HepG2 (cell line): Measurements from ENCODE around the gene DBNDD1. TPM values are rescaled to one million over a fixed set of nuclear protein-coding genes. Genes with fewer than 3 reads are reported as not detected.
A peak's percentile ranks its signal among the peaks of the same experiment; 100 is the strongest.

Experiments used
- ATAC-seq: fragments of 200-7000 bp; cut with Tn5 transposase; 3 replicates; pipeline ENCODE4 v1.9.1; 2020; ENCODE audit warnings: mild to moderate bottlenecking, moderate library complexity
- BruUV-seq: library from RNA; stranded (reverse); fragments of 400-500 nt; replicated peaks from 2 replicates; lab custom pipeline; 2021; lab: Mats Ljungman, UMichigan
- CTCF ChIA-PET: fragments of 300-600 bp; formaldehyde crosslinking; extraction: SDS; loops from one replicate; lab custom pipeline; 2021; ENCODE audit warnings: low total read pairs, inconsistent platforms, low intra/inter-chr PET ratio; lab: Yijun Ruan, JAX
- POLR2A ChIA-PET: fragments of 350-600 bp; sonication (Branson Sonifier 250); formaldehyde crosslinking; loops from one replicate; lab custom pipeline; 2020; ENCODE audit warnings: antibody characterized with exemption, inconsistent platforms; lab: Yijun Ruan, JAX
- DNase-seq: peaks from one replicate; pipeline ENCODE4 v3.0.0-alpha.2; 2015; ENCODE audit warnings: low spot score
- FAIRE-seq: peaks from 3 replicates; lab custom pipeline; 2011; peaks lifted over from hg19 to GRCh38; lab: Jason Lieb, UNC
- H2AFZ ChIP-seq: one replicate; pipeline ENCODE4 v1.6.1; 2011; ENCODE audit warnings: low read length, inconsistent platforms
- H3K27ac ChIP-seq: fragments of 300-600 bp; 3 replicates; pipeline ENCODE4 v1.8.0; 2011; ENCODE audit warnings: mixed run types, mild to moderate bottlenecking, mixed read lengths, low read length, inconsistent platforms; ENCODE audit not compliant: insufficient read depth; ENCODE audit errors: extremely low read length
- H3K27me3 ChIP-seq, 2 experiments: fragments of 200-600 bp in 1 of 2; 2 replicates in 1 of 2; 3 replicates in 1 of 2; pipeline versions ENCODE4 v1.6.0 to v1.8.0; 2011; ENCODE audit warnings: low read length in 2 of 2, mild to moderate bottlenecking in 2 of 2, moderate library complexity in 2 of 2, inconsistent platforms in 1 of 2; ENCODE audit not compliant: insufficient read depth in 2 of 2, control insufficient read depth in 1 of 2
- H3K36me3 ChIP-seq, 2 experiments: fragments of 200-600 bp in 1 of 2; replicated peaks in 1 of 2; 2 replicates in 1 of 2; 3 replicates in 1 of 2; pipeline versions ENCODE4 v1.5.1 to v1.8.0; 2011; ENCODE audit warnings: low read length in 2 of 2, inconsistent platforms in 1 of 2; ENCODE audit not compliant: insufficient read depth in 2 of 2, control insufficient read depth in 1 of 2
- H3K4me1 ChIP-seq: 2 replicates; pipeline ENCODE4 v1.5.1; 2012; ENCODE audit warnings: low read length, inconsistent platforms; ENCODE audit not compliant: insufficient read depth
- H3K4me2 ChIP-seq: 2 replicates; pipeline ENCODE4 v1.6.0; 2011; ENCODE audit warnings: low read depth, low read length, inconsistent platforms
- H3K4me3 ChIP-seq, 3 experiments: fragments of 200-600 bp in 1 of 3; sonication (generic), shearing (Covaris generic) in 1 of 3; replicated peaks in 1 of 3; 2 replicates each; pipeline ENCODE4 v1.5.1; 2011 to 2016; ENCODE audit warnings: low read length in 3 of 3, inconsistent platforms in 2 of 3, low read depth in 2 of 3, mild to moderate bottlenecking in 2 of 3, control low read depth in 1 of 3, mixed read lengths in 1 of 3; ENCODE audit not compliant: insufficient read depth in 1 of 3
- H3K79me2 ChIP-seq: one replicate; pipeline ENCODE4 v1.6.1; 2011; ENCODE audit warnings: low read length, inconsistent platforms; ENCODE audit not compliant: insufficient read depth
- H3K9ac ChIP-seq: 2 replicates; pipeline ENCODE4 v1.6.0; 2011; ENCODE audit warnings: mild to moderate bottlenecking, low read depth, low read length, inconsistent platforms; ENCODE audit not compliant: insufficient read depth
- H3K9me3 ChIP-seq: 2 replicates; pipeline ENCODE4 v1.5.1; 2012; ENCODE audit warnings: mild to moderate bottlenecking, low read length
- H4K20me1 ChIP-seq: 2 replicates; pipeline ENCODE4 v1.6.0; 2011; ENCODE audit warnings: inconsistent platforms, mild to moderate bottlenecking, low read length, moderate library complexity; ENCODE audit not compliant: insufficient read depth
- DMAP1 ChIP-seq: IDR thresholded peaks from 2 replicates; pipeline ENCODE4 v1.6.1; 2016
- DNMT1 ChIP-seq: sonication (generic); formaldehyde crosslinking; IDR thresholded peaks from 2 replicates; pipeline ENCODE4 v1.5.1; 2020; ENCODE audit warnings: mild to moderate bottlenecking, missing genetic modification reagents
- E2F2 ChIP-seq: sonication (generic); formaldehyde crosslinking; IDR thresholded peaks from 2 replicates; pipeline ENCODE4 v1.4.0; 2020; ENCODE audit warnings: missing genetic modification reagents, borderline replicate concordance
- HMG20A ChIP-seq: IDR thresholded peaks from 2 replicates; pipeline ENCODE4 v1.6.1; 2016; ENCODE audit warnings: borderline replicate concordance
- NR1H2 ChIP-seq: sonication (generic); formaldehyde crosslinking; IDR thresholded peaks from 2 replicates; pipeline ENCODE4 v1.8.1; 2022; ENCODE audit warnings: low read depth, missing genetic modification reagents, borderline replicate concordance
- PHF5A ChIP-seq: IDR thresholded peaks from one replicate; pipeline ENCODE4 v1.6.1; 2018; ENCODE audit warnings: low read depth, missing genetic modification reagents; ENCODE audit not compliant: unreplicated experiment
- PITX1 ChIP-seq: sonication (generic); formaldehyde crosslinking; IDR thresholded peaks from 2 replicates; pipeline ENCODE4 v1.5.1; 2020; ENCODE audit warnings: mild to moderate bottlenecking, missing genetic modification reagents
- ZNF280D ChIP-seq: sonication (generic); formaldehyde crosslinking; IDR thresholded peaks from 2 replicates; pipeline ENCODE4 v1.5.1; 2020; ENCODE audit warnings: mild to moderate bottlenecking, missing genetic modification reagents
- ZNF292 ChIP-seq: sonication (generic); formaldehyde crosslinking; IDR thresholded peaks from 2 replicates; pipeline ENCODE4 v1.8.1; 2022; ENCODE audit warnings: mild to moderate bottlenecking, low read depth, missing genetic modification reagents, borderline replicate concordance
- ZNF337 ChIP-seq: sonication (generic); formaldehyde crosslinking; IDR thresholded peaks from 2 replicates; pipeline ENCODE4 v1.5.1; 2020; ENCODE audit warnings: missing genetic modification reagents, low read depth, mild to moderate bottlenecking, borderline replicate concordance
- ZNF484 ChIP-seq: sonication (generic); formaldehyde crosslinking; IDR thresholded peaks from 2 replicates; pipeline ENCODE4 v1.5.1; 2020; ENCODE audit warnings: mild to moderate bottlenecking, low read depth, missing genetic modification reagents, borderline replicate concordance
- ZUFSP ChIP-seq: sonication (generic); formaldehyde crosslinking; IDR thresholded peaks from 2 replicates; pipeline ENCODE4 v1.9.0; 2021; ENCODE audit warnings: missing genetic modification reagents, mild to moderate bottlenecking, borderline replicate concordance
- WGBS: methylation state at CpG from one replicate; pipeline ENCODE4 v1.1.6; 2017; ENCODE audit warnings: low lambda C conversion rate; 5-methylcytosine and 5-hydroxymethylcytosine counted together
- in situ Hi-C: cut with HindIII; loops from 2 replicates; pipeline ENCODE4 v1.10.0; 2017; ENCODE audit warnings: low pct_unique_long_range_greater_than_20kb; ENCODE audit not compliant: extremely low pct_ligation_motif_present
- intact Hi-C: fragments of 100-400 bp; cut with micrococcal nuclease; formaldehyde crosslinking; loops from one replicate; pipeline ENCODE4 v1.10.0; 2022; ENCODE audit not compliant: unreplicated experiment
- polyA plus RNA-seq, 8 experiments: library from polyadenylated mRNA; depleted of rRNA in 3 of 8; stranded (reverse) in 7 of 8; unstranded in 1 of 8; fragments of >200 nt; fragmentation: Illumina TruSeq in 4 of 8; extraction: Trizol in 4 of 8; gene quantifications; 2 replicates each; pipeline versions ENCODE4 v1.2.1 to v1.2.3, GENCODE V29; 2011 to 2016; ENCODE audit warnings: low read depth in 4 of 8, missing spikeins in 1 of 8, mixed read lengths in 1 of 8; ENCODE audit not compliant: insufficient read depth in 1 of 8
- total RNA-seq, 5 experiments: library from RNA; depleted of rRNA; stranded (reverse); fragments of >200 nt; fragmentation: Illumina TruSeq; extraction: Trizol; gene quantifications; 2 replicates each; pipeline ENCODE4 v1.2.3, GENCODE V29; 2016; ENCODE audit warnings: low read depth in 1 of 5

The DBNDD1 gene
- total and polyA plus RNA-seq, 2 of the 13 experiments (the other 11 are each of a cell fraction or from before 2014, with no cell fraction given): 17.0 to 40.4 TPM

- no peak for TF ChIP-seq ZUFSP (CRISPR knock-in tag)
- no peak; the same call in 1 of the 2 replicates for TF ChIP-seq DMAP1 (CRISPR knock-in tag)
- no peak for TF ChIP-seq E2F2
Measured at GRCh38 chr16:90020260-90020837, 1.1 kb upstream of the DBNDD1 start (continued).

GRCh38 chr16:90019543-90020259, 445 bp upstream of the DBNDD1 start:
- ChIA-PET CTCF (no interaction called here), POLR2A (interaction anchor here (0.6 to 2.7 kb wide), 9 partner anchors 9 to 207 kb away, joined by 3 to 23 read pairs (median 6); partner anchors contain the start of genes TCF25 and TUBB3)
- Histone ChIP-seq H3K4me2 (peak overlapping the region; percentile 92), H4K20me1 (no peaks in the 10 kb centered on the region), H3K4me3 (peak overlapping the region; percentile 87 to 97 (median 93)), H3K9ac (peak overlapping the region; percentile 81), H3K27ac (peak overlapping the region; percentile 75), H3K36me3 (peaks cover 0 to 4% of the 10 kb centered on the region in 2 experiments; a peak in 3 of 5 replicates), H3K4me1 (peaks cover 44% of the 10 kb centered on the region), H3K9me3 (no peaks in the 10 kb centered on the region), H3K27me3 (no peaks in the 10 kb centered on the region; a peak in 1 of 5 replicates), H2AFZ (peak overlapping the region; percentile 20), H3K79me2 (peaks cover 8% of the 10 kb centered on the region)
- FAIRE-seq: peak; percentile 26
- 1% methylated on average over 19 of the region's 57 CpGs for WGBS
- peak; percentile 67 for DNase-seq
- intact Hi-C loops (loop anchor here (5.0 kb wide), 1 partner anchor 97 kb away; the partner anchor contains the start of gene TUBB3), in situ Hi-C loops (loop anchor here (5.0 kb wide), 1 partner anchor 97 kb away; the partner anchor contains the start of gene TUBB3)
- peak; percentile 38 for ATAC-seq
- BruUV-seq: no TSS peak
- no peak for TF ChIP-seq ZNF280D (CRISPR knock-in tag)
- TF ChIP-seq DNMT1 (CRISPR knock-in tag): no peak
- TF ChIP-seq ZNF292 (CRISPR knock-in tag): no peak
- TF ChIP-seq NR1H2 (CRISPR knock-in tag): no peak
- no peak for TF ChIP-seq HMG20A
- TF ChIP-seq ZNF484 (CRISPR knock-in tag): no peak
- TF ChIP-seq PITX1 (CRISPR knock-in tag): no peak
- no peak for TF ChIP-seq ZNF337
- no peak for TF ChIP-seq PHF5A (CRISPR knock-in tag)
